ENCODE results near the gene ATP9A. TPM values are rescaled to one million over a fixed set of nuclear protein-coding genes. Genes with fewer than 3 reads are reported as not detected.
"Not testable (repeated sequence)": the region's sequence is repeated elsewhere in the genome, so short reads cannot be mapped to it uniquely, and the experiment has no call there.

Gene ATP9A
- total RNA-seq, 1 donor from 2014 or later, result 31.1 TPM

- DNase-seq (ENCODE audit: low read depth, low spot score), result no peak
These were observed 40.3 kb downstream of the ATP9A start for GRCh38 chr20:51727872-51728271.

- no peak for DNase-seq (ENCODE audit: low read depth, low spot score)
These were observed 42.5 kb downstream of the ATP9A start for GRCh38 chr20:51725584-51726176.

GRCh38 chr20:51723026-51723425 lies 45.2 kb downstream of the ATP9A start:
- not testable (repeated sequence) for DNase-seq (ENCODE audit: low read depth, low spot score)

- not testable (repeated sequence) for DNase-seq (ENCODE audit: low read depth, low spot score)
These were observed 45.9 kb downstream of the ATP9A start for GRCh38 chr20:51722246-51722645.

DNA sequence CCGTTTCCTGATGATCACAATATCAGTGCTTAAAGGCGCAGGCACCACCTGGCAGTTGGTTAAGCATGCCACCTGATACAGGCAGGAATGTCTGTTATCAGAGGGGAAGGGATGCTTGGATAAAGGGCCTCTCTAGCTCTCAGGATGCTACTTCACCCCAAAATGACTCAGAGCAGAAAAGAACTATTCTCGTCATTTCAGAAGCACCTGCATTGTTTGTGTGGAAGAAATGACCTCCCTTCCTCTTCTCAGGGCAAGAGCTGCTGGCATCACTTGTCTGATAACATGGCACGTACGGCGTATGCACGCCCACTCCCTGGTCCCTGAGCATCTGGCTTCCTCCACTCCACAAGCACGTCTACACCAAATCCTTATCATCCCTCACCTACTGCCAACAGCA lies 47.3 kb downstream of the ATP9A start:
- no peak for DNase-seq (ENCODE audit: low read depth, low spot score)

- no peak for DNase-seq (ENCODE audit: low read depth, low spot score)
These were observed 47.8 kb downstream of the ATP9A start for GRCh38 chr20:51720384-51720783.

GRCh38 chr20:51715856-51716185 lies 52.4 kb downstream of the ATP9A start:
- DNase-seq (ENCODE audit: low read depth, low spot score), result no peak

- no peak for DNase-seq (ENCODE audit: low read depth, low spot score)
These were observed 52.9 kb downstream of the ATP9A start for GRCh38 chr20:51715163-51715855.

- no peak for DNase-seq (ENCODE audit: low read depth, low spot score)
These were observed 55.0 kb downstream of the ATP9A start for GRCh38 chr20:51713213-51713598.

GRCh38 chr20:51712501-51713212 lies 55.5 kb downstream of the ATP9A start:
- no peak for DNase-seq (ENCODE audit: low read depth, low spot score)

- DNase-seq (ENCODE audit: low read depth, low spot score), result no peak
These were observed 56.8 kb downstream of the ATP9A start for GRCh38 chr20:51711426-51711825.

DNA sequence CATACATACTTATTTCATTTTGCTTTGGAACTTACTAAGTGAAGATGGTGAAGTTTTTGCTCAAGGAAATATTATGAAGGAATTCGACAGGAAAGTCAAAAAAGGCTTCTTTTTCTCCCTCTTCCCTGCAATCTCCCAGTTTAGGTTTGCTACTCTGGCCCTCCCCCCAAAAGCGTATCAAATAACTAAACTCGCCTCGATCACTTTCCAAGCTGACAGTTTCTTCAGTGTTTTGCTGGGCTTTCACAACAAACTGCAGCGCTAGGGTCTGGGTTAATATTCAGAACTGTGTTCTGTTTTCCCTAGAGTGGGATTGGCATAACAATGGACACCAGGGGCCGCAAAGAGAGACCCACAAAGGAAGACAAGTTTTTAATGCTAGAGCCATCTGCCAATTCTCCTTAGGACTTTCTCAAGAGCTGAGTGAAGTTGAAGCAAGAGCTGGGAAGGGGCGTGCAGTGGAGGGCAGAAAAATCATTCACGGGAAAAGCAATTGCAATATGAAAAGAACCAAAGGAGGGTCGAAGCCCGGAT lies 57.8 kb downstream of the ATP9A start:
- no peak for DNase-seq (ENCODE audit: low read depth, low spot score)

- DNase-seq (ENCODE audit: low read depth, low spot score), result no peak
These were observed 62.8 kb downstream of the ATP9A start for GRCh38 chr20:51705400-51705799.

GRCh38 chr20:51703400-51704287 lies 64.5 kb downstream of the ATP9A start:
- DNase-seq (ENCODE audit: low read depth, low spot score), result no peak

GRCh38 chr20:51702556-51702955 lies 65.6 kb downstream of the ATP9A start:
- no peak for DNase-seq (ENCODE audit: low read depth, low spot score)

- DNase-seq (ENCODE audit: low read depth, low spot score), result no peak
These were observed 67.3 kb downstream of the ATP9A start for GRCh38 chr20:51700809-51701285.

GRCh38 chr20:51698252-51698651 lies 69.9 kb downstream of the ATP9A start:
- no peak for DNase-seq (ENCODE audit: low read depth, low spot score)

DNA sequence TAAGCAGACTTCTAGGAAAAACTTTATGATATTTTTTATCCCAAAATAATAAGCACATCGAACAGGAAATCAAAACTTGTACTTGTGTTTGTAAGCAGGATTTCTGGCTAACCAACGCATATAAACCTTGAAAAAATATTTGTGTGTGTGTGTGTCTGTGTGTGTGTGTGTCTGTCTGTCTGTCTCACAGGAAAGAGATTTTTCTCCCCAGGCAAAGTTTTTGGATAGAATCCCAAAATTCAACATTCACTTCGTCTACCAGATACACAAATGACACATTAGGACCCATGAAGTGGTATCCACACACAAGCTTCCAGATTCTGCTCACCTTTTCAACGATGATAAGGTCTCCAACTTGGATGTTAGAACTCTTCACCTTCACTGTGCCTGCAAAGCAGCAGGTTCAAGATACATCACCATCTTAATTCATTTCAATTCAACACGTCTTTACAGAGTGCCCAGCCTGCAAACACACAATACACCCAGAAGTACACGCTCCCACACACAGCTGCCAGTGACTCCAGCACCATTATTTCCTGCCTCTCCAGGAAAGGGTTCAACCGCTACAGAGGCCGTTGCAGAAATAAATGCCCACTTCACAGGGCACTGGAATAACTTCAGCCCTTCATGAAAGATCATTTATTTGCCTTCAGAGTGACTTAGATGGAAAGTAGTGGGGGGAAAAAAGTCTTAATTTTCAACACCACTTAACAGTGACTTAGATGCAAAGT lies 70.9 kb downstream of the ATP9A start:
- DNase-seq (ENCODE audit: low read depth, low spot score), result no peak

DNA sequence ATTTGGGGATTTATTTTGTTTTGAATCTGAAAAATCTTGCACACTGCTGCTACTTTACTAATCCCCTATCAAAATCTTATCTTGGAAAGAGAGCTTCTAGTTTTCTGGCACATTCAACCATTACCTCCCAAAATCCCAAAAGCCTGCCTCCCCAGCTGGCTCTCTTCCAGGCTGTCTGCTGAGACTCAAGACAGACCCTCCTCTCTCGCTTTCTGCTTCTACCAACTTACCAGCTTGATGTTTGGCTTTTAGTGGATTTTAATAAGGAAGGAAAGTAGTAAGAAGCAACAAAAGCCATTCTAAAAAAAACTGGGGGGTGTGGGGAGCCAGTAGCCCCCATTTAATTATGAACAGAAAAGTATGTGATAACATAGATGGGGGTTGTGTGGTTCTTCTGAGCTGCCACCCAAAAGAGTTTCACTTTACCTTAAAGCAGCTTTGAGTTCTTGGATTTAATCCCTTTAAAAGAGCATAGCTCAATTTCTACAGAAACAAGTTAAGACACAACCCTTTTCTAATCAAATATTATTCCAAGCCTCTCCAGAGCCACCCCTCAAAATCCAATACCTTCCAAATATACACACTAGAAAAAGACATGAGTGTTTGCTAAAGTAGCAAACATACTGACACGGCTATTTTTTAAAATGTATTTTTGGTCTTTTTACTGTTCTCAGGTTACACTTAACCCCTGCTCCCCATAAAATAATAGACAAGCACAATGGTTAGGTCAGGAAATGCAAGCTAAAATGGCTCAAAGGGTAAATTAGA lies 71.7 kb downstream of the ATP9A start:
- DNase-seq (ENCODE audit: low read depth, low spot score), result no peak

Data from pulmonary artery endothelial cell (primary cell).